ENCODE measurements around the gene STARD13. TPM values are rescaled to one million over a fixed set of nuclear protein-coding genes. Genes with fewer than 3 reads are reported as not detected.
"Not testable (repeated sequence)": the region's sequence is repeated elsewhere in the genome, so short reads cannot be mapped to it uniquely, and the experiment has no call there.

STARD13 gene
- total and polyA plus RNA-seq, 7 experiments from 2014 or later, result 0.30 to 1.1 (median 0.73) TPM; not detected in 2

GRCh38 chr13:33162725-33163124 lies 122.8 kb downstream of the STARD13 start:
- CTCF ChIA-PET; H3K27ac Mint-ChIP-seq; H3K27ac ChIP-seq (ENCODE audit: low read depth, low read length); POLR2A ChIA-PET; H3K4me3 Mint-ChIP-seq; H3K4me3 ChIP-seq (ENCODE audit: low read length); H3K4me1 Mint-ChIP-seq; intact Hi-C loops (cut with micrococcal nuclease); H3K27me3 ChIP-seq (ENCODE audit: control insufficient read depth in 2 of 2, insufficient read depth in 2 of 2, low read length in 2 of 2); DNase-seq; H3K9me3 ChIP-seq (ENCODE audit: control insufficient read depth in 2 of 3, low read length in 3 of 3); ATAC-seq; H3K36me3 ChIP-seq (ENCODE audit: control insufficient read depth in 2 of 3, insufficient read depth in 3 of 3, low read length in 3 of 3); H3K4me1 ChIP-seq (ENCODE audit: control insufficient read depth in 2 of 2, insufficient read depth in 2 of 2, low read length in 2 of 2): not testable (repeated sequence)
- Mint-ChIP-seq H3K9me3 (peaks cover 6 to 22% (median 12%) of the 10 kb centered on the region in 11 donors), H3K36me3 (peaks cover 0 to 12% (median 4%) of the 10 kb centered on the region in 5 donors), H3K27me3 (peaks cover 0 to 28% (median 11%) of the 10 kb centered on the region in 5 donors)

- Histone ChIP-seq H3K27ac (ENCODE audit: low read depth, low read length) (no peak overlapping the region), H3K36me3 (ENCODE audit: control insufficient read depth in 2 of 3, insufficient read depth in 3 of 3, low read length in 3 of 3) (no peaks in the 10 kb centered on the region), H3K9me3 (ENCODE audit: control insufficient read depth in 2 of 3, low read length in 3 of 3) (no peaks in the 10 kb centered on the region), H3K27me3 (ENCODE audit: control insufficient read depth in 2 of 2, insufficient read depth in 2 of 2, low read length in 2 of 2) (no peaks in the 10 kb centered on the region), H3K4me1 (ENCODE audit: control insufficient read depth in 2 of 2, insufficient read depth in 2 of 2, low read length in 2 of 2) (no peaks in the 10 kb centered on the region), H3K4me3 (ENCODE audit: low read length) (no peak overlapping the region)
- intact Hi-C loops (cut with micrococcal nuclease), result no loop called here
- Mint-ChIP-seq H3K27me3 (peaks cover 0 to 17% (median 11%) of the 10 kb centered on the region in 5 donors), H3K9me3 (peaks cover 6 to 22% (median 11%) of the 10 kb centered on the region in 11 donors), H3K36me3 (peaks cover 0 to 12% (median 4%) of the 10 kb centered on the region in 5 donors), H3K4me1 (no peaks in the 10 kb centered on the region), H3K27ac (no peak overlapping the region), H3K4me3 (no peak overlapping the region)
- ATAC-seq, result no peak
- POLR2A ChIA-PET, result no interaction called here
- DNase-seq, result no peak
- CTCF ChIA-PET, result no interaction called here
Measured at GRCh38 chr13:33158816-33159215, 126.7 kb downstream of the STARD13 start.

DNA sequence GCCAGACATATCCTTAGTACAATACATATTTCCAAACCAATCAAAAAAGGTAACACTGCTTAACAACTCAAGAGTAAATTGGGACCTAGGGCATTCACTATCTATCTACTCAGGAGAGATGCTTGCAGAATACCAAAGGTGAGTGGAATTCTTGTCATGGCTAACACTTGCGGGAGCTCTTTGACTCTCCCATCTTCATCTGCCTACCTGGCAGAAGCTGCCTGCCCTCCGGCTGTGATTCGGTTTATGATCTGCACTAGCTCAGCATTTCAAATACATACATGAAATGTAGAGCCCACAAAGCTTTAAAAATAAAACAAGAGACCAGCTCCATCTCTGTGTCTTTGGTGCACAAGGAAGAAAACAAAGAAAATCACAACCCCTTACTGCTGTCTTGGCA lies 127.3 kb downstream of the STARD13 start:
- Histone ChIP-seq H3K36me3 (ENCODE audit: control insufficient read depth in 2 of 3, insufficient read depth in 3 of 3, low read length in 3 of 3) (no peaks in the 10 kb centered on the region), H3K27ac (ENCODE audit: low read depth, low read length) (no peak overlapping the region), H3K9me3 (ENCODE audit: control insufficient read depth in 2 of 3, low read length in 3 of 3) (no peaks in the 10 kb centered on the region), H3K4me1 (ENCODE audit: control insufficient read depth in 2 of 2, insufficient read depth in 2 of 2, low read length in 2 of 2) (no peaks in the 10 kb centered on the region), H3K27me3 (ENCODE audit: control insufficient read depth in 2 of 2, insufficient read depth in 2 of 2, low read length in 2 of 2) (no peaks in the 10 kb centered on the region), H3K4me3 (ENCODE audit: low read length) (no peak overlapping the region)
- H3K9me3 Mint-ChIP-seq, result peaks cover 6 to 22% (median 11%) of the 10 kb centered on the region in 11 donors
- no peak overlapping the region for H3K27ac Mint-ChIP-seq
- ChIA-PET CTCF (interaction anchor here (0.6 kb wide), 1 partner anchor 533 kb away, joined by 4 read pairs; no protein-coding TSS in a partner anchor), POLR2A (no interaction called here)
- H3K4me3 Mint-ChIP-seq, result no peak overlapping the region
- H3K27me3 Mint-ChIP-seq, result peaks cover 0 to 17% (median 11%) of the 10 kb centered on the region in 5 donors
- ATAC-seq, result no peak
- DNase-seq, result no peak
- peaks cover 0 to 12% (median 4%) of the 10 kb centered on the region in 5 donors for H3K36me3 Mint-ChIP-seq
- intact Hi-C loops (cut with micrococcal nuclease), result no loop called here
- no peaks in the 10 kb centered on the region for H3K4me1 Mint-ChIP-seq

DNA sequence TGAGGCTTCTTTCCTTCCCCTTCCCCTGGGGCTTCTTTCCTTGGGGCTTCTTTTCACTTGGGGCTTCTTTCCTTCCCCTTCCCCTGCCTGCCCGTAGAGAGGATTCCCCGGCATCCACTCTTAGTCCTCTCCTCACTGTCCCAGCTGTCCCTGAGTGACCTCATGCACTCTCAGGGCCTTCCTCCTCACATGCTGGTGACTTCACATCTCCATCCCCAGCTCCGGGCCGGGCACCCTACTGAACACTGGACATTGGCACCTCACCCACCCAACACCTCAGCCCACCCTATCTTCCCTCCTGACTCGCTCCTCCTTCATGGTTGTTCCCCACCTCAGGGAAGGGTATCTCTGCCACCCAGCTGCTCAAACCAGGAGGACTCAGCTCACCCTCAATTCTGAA lies 130.6 kb downstream of the STARD13 start:
- Histone ChIP-seq H3K27me3 (ENCODE audit: control insufficient read depth in 2 of 2, insufficient read depth in 2 of 2, low read length in 2 of 2) (no peaks in the 10 kb centered on the region), H3K4me3 (ENCODE audit: low read length) (no peak overlapping the region), H3K9me3 (ENCODE audit: control insufficient read depth in 2 of 3, low read length in 3 of 3) (no peaks in the 10 kb centered on the region), H3K27ac (ENCODE audit: low read depth, low read length) (no peak overlapping the region), H3K4me1 (ENCODE audit: control insufficient read depth in 2 of 2, insufficient read depth in 2 of 2, low read length in 2 of 2) (no peaks in the 10 kb centered on the region), H3K36me3 (ENCODE audit: control insufficient read depth in 2 of 3, insufficient read depth in 3 of 3, low read length in 3 of 3) (no peaks in the 10 kb centered on the region)
- peaks cover 0 to 3% (median 0%) of the 10 kb centered on the region in 5 donors for H3K36me3 Mint-ChIP-seq
- peaks cover 0 to 20% (median 17%) of the 10 kb centered on the region in 5 donors for H3K27me3 Mint-ChIP-seq
- no peak overlapping the region for H3K4me3 Mint-ChIP-seq
- intact Hi-C loops (cut with micrococcal nuclease), result no loop called here
- ChIA-PET CTCF (no interaction called here), POLR2A (no interaction called here)
- H3K9me3 Mint-ChIP-seq, result no peaks in the 10 kb centered on the region
- H3K4me1 Mint-ChIP-seq, result no peaks in the 10 kb centered on the region
- no peak for DNase-seq
- no peak overlapping the region for H3K27ac Mint-ChIP-seq
- no peak for ATAC-seq

GRCh38 chr13:33153421-33154404 lies 131.8 kb downstream of the STARD13 start:
- Mint-ChIP-seq H3K4me1 (no peaks in the 10 kb centered on the region), H3K36me3 (peaks cover 0 to 6% (median 0%) of the 10 kb centered on the region in 5 donors), H3K9me3 (peaks cover 0 to 4% (median 0%) of the 10 kb centered on the region in 11 donors), H3K27ac (no peak overlapping the region), H3K27me3 (peaks cover 0 to 17% (median 17%) of the 10 kb centered on the region in 5 donors), H3K4me3 (no peak overlapping the region)
- ATAC-seq, result no peak
- Histone ChIP-seq H3K27me3 (ENCODE audit: control insufficient read depth in 2 of 2, insufficient read depth in 2 of 2, low read length in 2 of 2) (no peaks in the 10 kb centered on the region), H3K4me1 (ENCODE audit: control insufficient read depth in 2 of 2, insufficient read depth in 2 of 2, low read length in 2 of 2) (no peaks in the 10 kb centered on the region), H3K36me3 (ENCODE audit: control insufficient read depth in 2 of 3, insufficient read depth in 3 of 3, low read length in 3 of 3) (no peaks in the 10 kb centered on the region), H3K4me3 (ENCODE audit: low read length) (no peak overlapping the region), H3K9me3 (ENCODE audit: control insufficient read depth in 2 of 3, low read length in 3 of 3) (no peaks in the 10 kb centered on the region), H3K27ac (ENCODE audit: low read depth, low read length) (no peak overlapping the region)
- ChIA-PET POLR2A (no interaction called here), CTCF (no interaction called here)
- intact Hi-C loops (cut with micrococcal nuclease), result no loop called here
- DNase-seq, result no peak

DNA sequence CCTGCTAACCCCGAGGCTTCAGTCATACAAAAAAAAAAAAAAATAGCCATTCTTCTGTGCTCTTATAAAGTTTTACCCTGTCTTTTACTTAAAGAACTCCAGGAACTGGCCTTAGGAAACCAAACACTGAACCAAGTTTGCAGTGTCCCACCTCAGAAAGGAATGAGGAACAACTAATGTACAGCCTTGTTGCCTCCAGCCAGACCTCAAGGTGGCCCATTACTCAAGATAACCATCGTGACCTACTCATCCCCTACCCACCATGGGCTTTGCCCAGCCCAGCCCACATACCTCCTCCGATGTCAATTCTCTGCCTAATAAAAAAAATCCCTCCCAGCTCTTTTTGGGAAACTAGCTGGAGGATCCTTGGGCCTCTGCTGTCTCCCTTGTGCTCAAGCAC lies 133.2 kb downstream of the STARD13 start:
- Histone ChIP-seq H3K36me3 (ENCODE audit: control insufficient read depth in 2 of 3, insufficient read depth in 3 of 3, low read length in 3 of 3) (no peaks in the 10 kb centered on the region), H3K27ac (ENCODE audit: low read depth, low read length) (no peak overlapping the region), H3K4me3 (ENCODE audit: low read length) (no peak overlapping the region), H3K9me3 (ENCODE audit: control insufficient read depth in 2 of 3, low read length in 3 of 3) (no peaks in the 10 kb centered on the region), H3K4me1 (ENCODE audit: control insufficient read depth in 2 of 2, insufficient read depth in 2 of 2, low read length in 2 of 2) (no peaks in the 10 kb centered on the region), H3K27me3 (ENCODE audit: control insufficient read depth in 2 of 2, insufficient read depth in 2 of 2, low read length in 2 of 2) (no peaks in the 10 kb centered on the region)
- H3K4me1 Mint-ChIP-seq, result peaks cover 0 to 4% (median 0%) of the 10 kb centered on the region in 7 donors
- peaks cover 0 to 11% (median 0%) of the 10 kb centered on the region in 11 donors for H3K9me3 Mint-ChIP-seq
- H3K4me3 Mint-ChIP-seq, result no peak overlapping the region
- H3K27me3 Mint-ChIP-seq, result peaks cover 0 to 27% (median 17%) of the 10 kb centered on the region in 5 donors
- ATAC-seq (no peak), DNase-seq (no peak)
- H3K27ac Mint-ChIP-seq, result no peak overlapping the region
- ChIA-PET CTCF (interaction anchor here (0.6 kb wide), 1 partner anchor 19 kb away, joined by 3 read pairs; no protein-coding TSS in a partner anchor), POLR2A (no interaction called here)
- H3K36me3 Mint-ChIP-seq, result peaks cover 0 to 11% (median 0%) of the 10 kb centered on the region in 5 donors
- intact Hi-C loops (cut with micrococcal nuclease), result no loop called here

All from naive thymus-derived CD4-positive, alpha-beta T cell (primary cell).